Parathyroid adenoma (tissue), 2 donors: ENCODE data around the gene LLCFC1.

ENCODE experiments used
- H2AFZ ChIP-seq: fragments of 300-600 bp; sonication (generic); one replicate; pipeline ENCODE4 v1.7.0; 2017; ENCODE audit warnings: antibody characterized with exemption, mild to moderate bottlenecking
- H3K27ac ChIP-seq: fragments of 300-600 bp; sonication (generic); one replicate; pipeline ENCODE4 v1.7.0; 2017
- H3K27me3 ChIP-seq: fragments of 300-600 bp; sonication (generic); one replicate; pipeline ENCODE4 v1.7.0; 2017; ENCODE audit warnings: low read length; ENCODE audit not compliant: control insufficient read depth, insufficient read depth
- H3K36me3 ChIP-seq: fragments of 300-600 bp; sonication (generic); one replicate; pipeline ENCODE4 v1.7.0; 2017; ENCODE audit warnings: low read length; ENCODE audit not compliant: control insufficient read depth, insufficient read depth
- H3K4me1 ChIP-seq: fragments of 300-600 bp; sonication (generic); one replicate; pipeline ENCODE4 v1.7.0; 2017; ENCODE audit warnings: control low read depth
- H3K4me2 ChIP-seq: fragments of 300-600 bp; sonication (generic); one replicate; pipeline ENCODE4 v1.7.0; 2017; ENCODE audit warnings: low read length
- H3K4me3 ChIP-seq: fragments of 300-600 bp; sonication (generic); one replicate; pipeline ENCODE4 v1.7.0; 2017; ENCODE audit warnings: low read depth, low read length
- H3K79me2 ChIP-seq: fragments of 300-600 bp; sonication (generic); one replicate; pipeline ENCODE4 v1.7.0; 2017; ENCODE audit warnings: control low read depth
- H3K9ac ChIP-seq: fragments of 300-600 bp; sonication (generic); one replicate; pipeline ENCODE4 v1.7.0; 2017; ENCODE audit warnings: mild to moderate bottlenecking
- H3K9me3 ChIP-seq: fragments of 300-600 bp; sonication (generic); one replicate; pipeline ENCODE4 v1.7.0; 2017; ENCODE audit warnings: low read length; ENCODE audit not compliant: control insufficient read depth
- CTCF ChIP-seq: fragments of 300-600 bp; sonication (generic); IDR thresholded peaks from one replicate; pipeline ENCODE4 v1.7.0; 2017; ENCODE audit warnings: antibody characterized with exemption, mild to moderate bottlenecking
- donor health status: primary hyperparathyroidism.

Gene LLCFC1

GRCh38 chr7:142950235-142950634 lies 11.0 kb downstream of the LLCFC1 start:
- TF ChIP-seq CTCF = no peak
- no peaks in the 10 kb centered on the region for H3K79me2 ChIP-seq
- no peaks in the 10 kb centered on the region for H3K27me3 ChIP-seq
- H2AFZ ChIP-seq = no peak overlapping the region
- no peak overlapping the region for H3K4me3 ChIP-seq
- no peak overlapping the region for H3K4me2 ChIP-seq
- no peaks in the 10 kb centered on the region for H3K9me3 ChIP-seq
- H3K27ac ChIP-seq = no peak overlapping the region
- no peak overlapping the region for H3K9ac ChIP-seq
- H3K36me3 ChIP-seq = no peaks in the 10 kb centered on the region
- no peaks in the 10 kb centered on the region for H3K4me1 ChIP-seq

- H3K4me2 ChIP-seq = no peak overlapping the region
- no peaks in the 10 kb centered on the region for H3K27me3 ChIP-seq
- no peaks in the 10 kb centered on the region for H3K9me3 ChIP-seq
- peaks cover 5% of the 10 kb centered on the region for H3K4me1 ChIP-seq
- H3K9ac ChIP-seq = no peak overlapping the region
- H3K4me3 ChIP-seq = no peak overlapping the region
- no peak overlapping the region for H2AFZ ChIP-seq
- no peak for TF ChIP-seq CTCF
- no peaks in the 10 kb centered on the region for H3K36me3 ChIP-seq
- no peak overlapping the region for H3K27ac ChIP-seq
- H3K79me2 ChIP-seq = no peaks in the 10 kb centered on the region
Observed at GRCh38 chr7:142954680-142955268, 15.5 kb downstream of the LLCFC1 start.

DNA sequence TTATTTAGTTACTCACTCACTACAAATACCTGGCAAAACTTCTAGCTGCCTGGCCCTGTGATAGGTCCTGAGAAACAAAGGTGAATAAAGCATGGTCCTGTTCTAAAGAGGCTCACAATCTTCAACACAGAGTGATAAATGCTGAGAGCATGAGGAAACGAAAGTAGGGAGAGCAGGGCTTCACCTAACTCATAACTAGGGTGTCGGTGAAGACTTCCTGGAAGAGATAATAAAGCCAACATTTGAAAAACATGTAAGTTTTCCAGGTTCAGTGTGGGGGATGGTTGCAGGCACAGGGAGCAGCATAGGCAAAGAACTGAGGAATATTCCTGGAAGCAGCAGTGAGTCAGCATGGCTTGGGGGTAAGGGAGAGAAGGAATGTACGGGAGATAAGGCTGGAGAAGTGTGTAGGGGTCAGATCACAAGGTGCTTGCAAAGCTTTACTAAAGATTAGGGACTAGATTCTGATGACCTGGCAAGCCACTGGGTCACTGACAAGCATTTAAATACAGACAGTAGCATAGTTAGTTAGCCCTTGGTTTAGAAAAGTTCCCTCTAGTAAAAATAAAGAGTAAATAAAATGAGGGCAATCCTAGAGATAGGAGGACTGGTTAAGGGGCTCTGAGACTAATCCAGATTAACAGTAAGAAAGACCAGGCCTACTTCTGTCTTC lies 17.8 kb downstream of the LLCFC1 start:
- Histone ChIP-seq H3K9ac (no peak overlapping the region), H3K9me3 (no peaks in the 10 kb centered on the region), H3K4me1 (peaks cover 5% of the 10 kb centered on the region), H3K36me3 (no peaks in the 10 kb centered on the region), H3K4me2 (peak overlapping the region; percentile 30), H3K27ac (no peak overlapping the region), H3K79me2 (no peaks in the 10 kb centered on the region), H3K27me3 (no peaks in the 10 kb centered on the region), H2AFZ (peak overlapping the region; percentile 19), H3K4me3 (no peak overlapping the region)
- no peak for TF ChIP-seq CTCF

- no peak for TF ChIP-seq CTCF
- peaks cover 5% of the 10 kb centered on the region for H3K4me1 ChIP-seq
- H3K27ac ChIP-seq = no peak overlapping the region
Observed at GRCh38 chr7:142957723-142958122, 18.4 kb downstream of the LLCFC1 start.

GRCh38 chr7:142959202-142959601 lies 19.9 kb downstream of the LLCFC1 start:
- Histone ChIP-seq H3K27me3 (no peaks in the 10 kb centered on the region), H3K79me2 (no peaks in the 10 kb centered on the region), H3K27ac (no peak overlapping the region), H3K36me3 (no peaks in the 10 kb centered on the region), H3K9me3 (no peaks in the 10 kb centered on the region), H3K9ac (no peak overlapping the region), H3K4me3 (no peak overlapping the region), H2AFZ (no peak overlapping the region), H3K4me1 (peaks cover 5% of the 10 kb centered on the region), H3K4me2 (no peak overlapping the region)
- TF ChIP-seq CTCF = no peak

More at GRCh38 chr7:142957723-142958122, 18.4 kb downstream of the LLCFC1 start:
- Histone ChIP-seq H3K36me3 (no peaks in the 10 kb centered on the region), H3K9ac (no peak overlapping the region), H3K4me2 (peak overlapping the region; percentile 9), H3K9me3 (no peaks in the 10 kb centered on the region), H3K4me3 (no peak overlapping the region), H2AFZ (no peak overlapping the region), H3K79me2 (no peaks in the 10 kb centered on the region), H3K27me3 (no peaks in the 10 kb centered on the region)
